ENCODE measurements around the gene HINT1. TPM values are rescaled to one million over a fixed set of nuclear protein-coding genes. Genes with fewer than 3 reads are reported as not detected.

Gene HINT1
- total RNA-seq, 1 experiment from 2014 or later = 232 TPM

- CTCF ChIA-PET = no interaction called here
- H3K4me3 Mint-ChIP-seq (ENCODE audit: low read depth, unreplicated experiment) = no peak overlapping the region
Measured at GRCh38 chr5:131206061-131206460, 41.0 kb upstream of the HINT1 start.

GRCh38 chr5:131204964-131205363, 39.9 kb upstream of the HINT1 start:
- TF ChIP-seq CTCF (IDR thresholded peaks at IDR 0.05; ENCODE audit: unreplicated experiment) = no peak
- no peaks in the 10 kb centered on the region for H3K27me3 Mint-ChIP-seq (ENCODE audit: unreplicated experiment)
- no peak overlapping the region for H3K4me3 Mint-ChIP-seq (ENCODE audit: low read depth, unreplicated experiment)
- no peak for DNase-seq
- H3K4me1 Mint-ChIP-seq (ENCODE audit: low read depth, unreplicated experiment) = peaks cover 11% of the 10 kb centered on the region
- no TSS peak for BruUV-seq (replicated peaks)
- H3K9me3 Mint-ChIP-seq (ENCODE audit: low read depth, unreplicated experiment) = no peaks in the 10 kb centered on the region
- H3K27ac Mint-ChIP-seq (ENCODE audit: unreplicated experiment) = no peak overlapping the region
- CTCF ChIA-PET = no interaction called here
- peaks cover 5% of the 10 kb centered on the region for H3K36me3 Mint-ChIP-seq (ENCODE audit: insufficient read depth, unreplicated experiment)
- intact Hi-C loops (cut with micrococcal nuclease; ENCODE audit: unreplicated experiment) = no loop called here

More at GRCh38 chr5:131206061-131206460, 41.0 kb upstream of the HINT1 start:
- BruUV-seq (replicated peaks) = no TSS peak
- H3K4me1 Mint-ChIP-seq (ENCODE audit: low read depth, unreplicated experiment) = peaks cover 21% of the 10 kb centered on the region
- no peak for DNase-seq
- intact Hi-C loops (cut with micrococcal nuclease; ENCODE audit: unreplicated experiment) = no loop called here
- H3K36me3 Mint-ChIP-seq (ENCODE audit: insufficient read depth, unreplicated experiment) = peaks cover 5% of the 10 kb centered on the region
- H3K9me3 Mint-ChIP-seq (ENCODE audit: low read depth, unreplicated experiment) = no peaks in the 10 kb centered on the region
- H3K27ac Mint-ChIP-seq (ENCODE audit: unreplicated experiment) = no peak overlapping the region
- no peaks in the 10 kb centered on the region for H3K27me3 Mint-ChIP-seq (ENCODE audit: unreplicated experiment)
- TF ChIP-seq CTCF (IDR thresholded peaks at IDR 0.05; ENCODE audit: unreplicated experiment) = no peak

GRCh38 chr5:131200560-131200959, 35.5 kb upstream of the HINT1 start:
- Mint-ChIP-seq H3K36me3 (ENCODE audit: insufficient read depth, unreplicated experiment) (no peaks in the 10 kb centered on the region), H3K9me3 (ENCODE audit: low read depth, unreplicated experiment) (no peaks in the 10 kb centered on the region), H3K27ac (ENCODE audit: unreplicated experiment) (no peak overlapping the region), H3K4me1 (ENCODE audit: low read depth, unreplicated experiment) (no peaks in the 10 kb centered on the region), H3K4me3 (ENCODE audit: low read depth, unreplicated experiment) (no peak overlapping the region), H3K27me3 (ENCODE audit: unreplicated experiment) (no peaks in the 10 kb centered on the region)
- no TSS peak for BruUV-seq (replicated peaks)
- DNase-seq = no peak
- CTCF ChIA-PET = no interaction called here
- TF ChIP-seq CTCF (IDR thresholded peaks at IDR 0.05; ENCODE audit: unreplicated experiment) = no peak
- intact Hi-C loops (cut with micrococcal nuclease; ENCODE audit: unreplicated experiment) = no loop called here

GRCh38 chr5:131198625-131199024, 33.6 kb upstream of the HINT1 start:
- Mint-ChIP-seq H3K9me3 (ENCODE audit: low read depth, unreplicated experiment) (no peaks in the 10 kb centered on the region), H3K27me3 (ENCODE audit: unreplicated experiment) (no peaks in the 10 kb centered on the region), H3K27ac (ENCODE audit: unreplicated experiment) (no peak overlapping the region), H3K36me3 (ENCODE audit: insufficient read depth, unreplicated experiment) (no peaks in the 10 kb centered on the region), H3K4me3 (ENCODE audit: low read depth, unreplicated experiment) (no peak overlapping the region), H3K4me1 (ENCODE audit: low read depth, unreplicated experiment) (no peaks in the 10 kb centered on the region)
- intact Hi-C loops (cut with micrococcal nuclease; ENCODE audit: unreplicated experiment) = no loop called here
- no TSS peak for BruUV-seq (replicated peaks)
- no peak for DNase-seq
- CTCF ChIA-PET = no interaction called here
- TF ChIP-seq CTCF (IDR thresholded peaks at IDR 0.05; ENCODE audit: unreplicated experiment) = no peak

All from Calu3 (cell line).